Measurements from ENCODE around the gene B9D1.

B9D1 gene

DNA sequence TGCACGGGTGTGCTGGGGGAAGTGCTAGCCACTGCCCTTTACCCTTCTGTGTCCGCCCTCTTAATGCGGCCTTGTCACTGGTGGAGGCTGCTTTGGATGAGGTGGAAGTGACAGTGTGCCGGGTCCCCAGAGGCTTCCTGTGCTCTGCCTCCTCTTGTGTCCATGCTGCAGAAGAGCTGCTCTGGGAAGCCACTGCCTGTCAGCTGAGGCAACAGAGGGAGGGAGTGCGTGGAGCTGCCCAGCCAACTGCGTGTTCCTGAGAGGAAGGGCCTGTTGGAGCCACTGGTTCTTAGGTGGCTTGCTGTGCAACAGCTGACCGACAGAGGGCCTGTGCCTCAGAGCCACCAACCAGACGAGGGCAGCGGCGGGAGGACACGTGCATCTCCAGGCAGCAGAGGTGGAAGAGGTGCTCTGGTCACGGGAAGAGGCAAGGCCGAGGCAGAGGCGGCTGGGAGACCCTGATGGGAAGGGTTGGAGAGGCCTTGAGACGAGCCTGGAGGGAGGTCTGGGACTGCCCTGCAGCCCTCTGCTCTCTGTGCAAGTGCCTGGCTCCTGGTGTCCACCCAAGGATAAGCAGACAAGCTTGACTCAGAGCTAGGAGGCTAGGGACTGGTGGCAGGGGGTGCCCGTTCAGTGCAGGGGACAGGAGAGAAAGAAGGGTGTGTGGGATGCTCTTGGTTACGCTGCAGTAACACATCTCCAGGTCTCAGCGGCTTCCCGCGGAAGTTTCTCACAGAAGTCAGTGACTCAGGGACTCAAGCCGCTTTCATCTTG lies 25.4 kb downstream of the B9D1 start:
- DNase-seq, result no peak

DNA sequence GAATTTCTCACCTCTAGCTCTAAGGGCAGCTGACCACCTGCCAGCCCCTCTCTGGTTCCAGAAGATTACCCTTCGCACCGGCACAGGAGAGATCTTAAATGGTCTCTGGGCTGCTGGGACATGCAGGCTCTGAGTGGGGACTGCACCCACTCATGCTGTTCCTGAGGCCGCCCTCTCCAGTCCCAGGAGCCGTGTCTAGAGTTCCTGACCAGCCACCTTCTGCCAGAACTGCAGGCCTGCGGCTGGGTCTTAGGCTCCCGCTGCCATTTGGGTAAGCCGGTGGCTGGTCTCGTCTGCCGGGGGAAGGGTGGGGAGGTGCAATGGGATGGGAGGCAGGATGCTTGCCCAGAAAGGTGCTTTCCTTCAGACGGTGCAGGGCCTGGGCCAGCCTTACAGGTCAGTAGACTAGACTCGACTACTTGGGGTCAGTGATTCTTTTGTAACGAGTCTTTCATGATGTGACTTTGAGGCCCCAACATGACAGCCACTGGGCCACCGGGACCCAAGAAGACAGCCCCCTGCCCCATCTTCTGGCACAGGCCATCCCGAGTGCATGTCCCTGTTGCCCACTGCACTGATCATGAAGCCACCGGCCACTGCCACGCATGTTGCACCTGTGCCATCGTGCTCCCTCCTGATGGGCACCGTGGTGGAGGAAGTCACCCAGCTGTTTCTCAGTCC lies 26.4 kb downstream of the B9D1 start:
- DNase-seq, result no peak

DNA sequence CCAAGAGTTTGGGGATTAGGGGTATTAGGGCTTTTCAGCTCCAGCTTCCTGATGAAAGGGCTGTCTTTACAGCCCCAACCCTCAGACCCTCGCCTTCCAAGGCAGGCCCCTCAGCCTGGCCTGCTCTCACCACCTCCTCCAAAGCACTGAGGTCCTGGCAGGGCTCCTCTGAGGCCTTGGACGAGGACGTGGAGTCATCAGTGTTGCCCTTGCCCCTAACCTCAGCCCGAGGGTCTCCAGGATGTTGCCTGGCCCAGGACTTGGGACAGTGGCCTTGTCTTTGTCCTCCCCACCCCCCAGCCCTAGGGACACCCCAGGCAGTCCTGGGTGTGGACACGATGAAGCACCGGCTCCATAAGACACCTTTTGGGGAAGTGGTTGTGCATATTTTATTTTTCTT lies 28.2 kb downstream of the B9D1 start:
- no peak for DNase-seq

DNA sequence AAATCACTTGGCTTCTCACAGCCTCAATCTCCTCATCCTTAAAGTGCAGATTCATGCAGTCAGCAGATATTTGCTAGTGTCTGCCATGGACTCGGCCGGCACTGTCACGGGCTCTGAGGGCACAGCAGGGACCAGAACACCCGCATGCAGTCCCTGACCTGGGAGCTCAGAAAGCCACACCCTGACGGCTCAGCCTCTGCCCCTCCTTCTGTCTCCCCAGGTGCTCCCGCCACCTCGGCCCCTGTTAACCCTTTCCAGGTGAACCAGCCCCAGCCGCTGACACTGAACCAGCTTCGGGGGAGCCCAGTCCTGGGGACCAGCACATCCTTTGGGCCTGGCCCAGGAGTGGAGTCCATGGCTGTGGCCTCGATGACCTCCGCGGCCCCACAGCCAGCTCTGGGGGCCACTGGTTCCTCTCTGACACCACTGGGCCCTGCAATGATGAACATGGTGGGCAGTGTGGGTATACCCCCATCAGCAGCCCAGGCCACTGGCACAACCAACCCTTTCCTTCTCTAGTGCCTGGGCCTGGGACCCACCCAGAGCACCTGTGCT lies 28.7 kb downstream of the B9D1 start:
- DNase-seq, result no peak

DNA sequence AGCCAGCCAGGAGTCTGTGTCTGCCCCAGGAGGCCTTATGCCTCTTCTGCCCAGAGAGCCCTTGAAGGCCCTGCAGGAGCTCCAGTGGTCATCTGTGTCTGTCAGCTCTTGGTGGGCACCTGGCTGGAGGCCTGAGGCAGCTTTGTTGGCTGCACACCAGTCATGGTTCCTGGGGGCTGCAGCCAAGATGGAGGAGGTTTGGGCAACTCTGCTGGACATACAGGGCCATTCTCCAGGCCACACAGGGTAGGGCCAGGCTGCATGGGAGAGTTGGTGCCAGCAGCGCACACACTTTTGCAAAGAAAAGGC lies 29.4 kb downstream of the B9D1 start:
- no peak for DNase-seq

DNA sequence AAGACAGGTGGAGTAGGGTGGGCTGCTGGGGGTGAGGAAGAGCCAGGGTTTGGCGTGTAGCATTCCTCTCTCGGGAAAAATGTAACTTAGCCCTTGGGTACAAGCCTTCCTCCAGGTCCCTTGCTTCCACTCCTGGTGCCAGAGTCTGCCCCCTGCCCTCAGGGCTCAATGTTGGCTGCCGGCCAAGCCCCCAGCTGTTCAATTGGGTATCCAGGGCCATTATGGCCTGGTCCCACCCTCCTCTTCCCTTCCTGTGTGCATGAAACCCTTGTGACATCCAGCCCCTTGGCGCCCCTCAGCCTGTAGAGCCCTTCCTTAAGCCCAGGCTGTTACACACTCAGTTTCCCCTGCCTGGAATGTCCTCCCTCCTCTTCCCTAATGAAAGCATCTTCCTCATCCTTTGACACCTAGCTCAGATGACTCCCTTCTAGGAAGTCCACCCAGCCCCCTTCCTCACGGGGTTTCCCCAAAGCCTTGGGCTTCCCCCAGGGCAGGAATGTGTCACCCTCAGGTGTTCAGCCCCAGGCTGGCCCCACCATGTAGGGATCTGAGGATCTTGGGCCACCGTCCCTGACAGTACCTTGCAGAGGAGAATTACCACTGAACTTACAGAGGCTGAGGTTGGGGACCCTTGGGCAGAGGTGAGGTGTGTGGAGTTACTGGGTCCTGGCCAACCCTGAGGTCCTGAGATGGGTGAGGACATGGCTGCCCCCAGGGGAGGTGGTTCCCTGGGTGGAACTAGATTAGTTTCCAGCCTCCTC lies 30.0 kb downstream of the B9D1 start:
- no peak for DNase-seq

DNA sequence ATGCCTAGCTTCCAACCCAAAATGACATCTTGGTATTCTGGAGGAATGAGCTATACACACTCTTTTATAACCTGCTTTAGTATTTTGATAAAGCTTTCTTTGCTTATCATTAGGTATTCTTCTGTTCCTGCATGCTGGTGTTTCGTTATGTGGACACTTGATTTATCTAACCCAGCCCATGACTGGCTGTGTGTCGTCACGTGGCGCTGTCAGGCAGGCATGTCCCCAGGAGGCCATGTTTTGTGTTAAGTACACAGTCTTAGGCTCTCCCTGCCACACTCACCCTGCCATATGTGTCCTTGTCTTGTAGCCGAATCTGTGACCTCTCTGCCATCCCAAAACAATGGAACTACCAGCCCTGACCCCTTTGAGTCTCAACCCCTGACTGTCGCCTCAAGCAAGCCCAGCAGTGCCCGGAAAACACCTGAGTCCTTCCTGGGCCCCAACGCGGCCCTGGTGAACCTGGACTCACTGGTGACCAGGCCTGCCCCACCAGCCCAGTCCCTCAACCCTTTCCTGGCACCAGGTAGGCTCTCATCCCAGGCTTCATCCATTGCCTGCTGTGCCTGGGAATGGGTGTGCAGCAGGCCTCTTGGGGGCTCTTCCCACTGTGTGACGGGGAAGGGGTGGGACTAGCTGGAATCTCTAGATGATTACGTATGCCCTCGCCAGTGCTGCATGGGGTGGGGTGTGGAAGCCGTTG lies 30.8 kb downstream of the B9D1 start:
- no peak for DNase-seq

DNA sequence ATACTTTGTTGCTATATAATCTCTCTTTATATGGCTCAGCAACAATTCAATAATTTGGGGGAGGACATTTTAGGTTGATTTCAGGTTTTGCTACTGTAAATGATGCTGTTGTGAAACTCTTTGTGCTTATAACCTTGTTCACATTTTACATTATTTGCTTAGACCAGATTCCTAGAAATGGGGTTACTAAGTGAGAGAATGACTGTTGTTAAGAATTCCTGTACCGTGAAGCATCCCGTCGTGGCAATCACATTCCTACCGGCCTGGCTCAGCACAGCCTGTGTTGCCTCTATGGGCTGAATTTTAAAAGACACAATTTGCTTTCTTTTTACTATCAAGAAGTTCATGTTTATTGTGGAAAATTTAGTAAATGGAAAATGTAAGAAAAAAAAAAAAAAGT lies 31.4 kb downstream of the B9D1 start:
- DNase-seq, result no peak

DNA sequence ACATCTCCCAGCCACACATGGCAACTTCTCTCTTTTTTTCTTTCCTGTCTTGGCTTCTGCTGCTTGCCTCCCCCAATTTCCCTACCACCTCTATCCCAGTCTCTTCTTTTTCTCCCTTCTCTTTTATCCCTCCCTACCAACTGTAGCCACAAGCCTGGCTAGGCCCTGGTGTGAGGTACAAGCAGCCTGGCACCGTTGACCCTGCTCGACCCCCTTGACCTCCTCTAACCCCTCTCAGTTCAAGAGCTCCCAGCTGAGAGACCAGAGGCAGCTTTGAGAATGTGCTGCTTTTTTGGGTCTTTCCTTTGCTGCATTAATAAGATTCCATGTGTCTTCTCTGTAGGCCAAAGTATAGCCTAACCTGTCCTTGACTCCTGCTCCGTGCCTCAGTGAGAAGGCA lies 32.3 kb downstream of the B9D1 start:
- DNase-seq, result no peak

DNA sequence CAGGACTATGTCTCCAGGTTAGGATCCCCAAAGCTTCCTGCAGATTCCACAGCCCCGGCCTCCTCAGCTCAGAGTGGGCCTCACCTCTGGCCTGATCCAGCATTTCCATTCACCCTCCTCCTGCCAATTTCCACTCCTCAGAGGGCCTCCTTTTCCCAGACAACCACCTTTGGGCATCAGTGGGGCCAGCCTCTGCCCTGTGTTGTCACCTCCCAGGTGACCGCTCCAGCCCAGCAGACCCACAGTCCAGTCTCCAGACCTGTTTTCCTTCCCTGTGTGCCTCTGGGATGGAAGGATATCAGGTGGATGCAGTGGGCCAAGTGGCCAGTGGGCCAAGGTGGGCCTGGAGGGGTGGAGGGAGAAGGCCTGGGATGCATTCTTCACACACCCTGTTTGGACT lies 32.7 kb downstream of the B9D1 start:
- DNase-seq, result no peak

DNA sequence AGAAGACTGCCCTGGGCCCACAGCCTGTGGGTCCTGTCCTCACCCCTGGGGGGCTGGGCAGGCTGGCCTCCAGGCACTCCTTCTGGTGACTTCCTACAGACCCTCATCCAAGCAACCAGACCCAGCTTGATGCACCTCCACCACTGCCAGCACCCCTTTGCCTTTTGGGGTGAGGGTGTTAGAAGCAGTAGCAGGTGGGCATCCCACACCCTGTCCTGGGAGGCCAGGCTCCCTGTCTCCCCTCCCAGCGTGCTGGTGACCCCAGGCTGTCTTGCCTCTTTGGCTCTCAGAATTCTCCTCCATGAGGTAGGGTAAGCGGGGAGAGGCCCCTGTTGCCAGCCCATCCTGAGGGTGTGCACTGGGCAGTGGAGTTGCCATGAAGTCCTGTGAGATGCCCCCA lies 33.4 kb downstream of the B9D1 start:
- DNase-seq, result no peak

DNA sequence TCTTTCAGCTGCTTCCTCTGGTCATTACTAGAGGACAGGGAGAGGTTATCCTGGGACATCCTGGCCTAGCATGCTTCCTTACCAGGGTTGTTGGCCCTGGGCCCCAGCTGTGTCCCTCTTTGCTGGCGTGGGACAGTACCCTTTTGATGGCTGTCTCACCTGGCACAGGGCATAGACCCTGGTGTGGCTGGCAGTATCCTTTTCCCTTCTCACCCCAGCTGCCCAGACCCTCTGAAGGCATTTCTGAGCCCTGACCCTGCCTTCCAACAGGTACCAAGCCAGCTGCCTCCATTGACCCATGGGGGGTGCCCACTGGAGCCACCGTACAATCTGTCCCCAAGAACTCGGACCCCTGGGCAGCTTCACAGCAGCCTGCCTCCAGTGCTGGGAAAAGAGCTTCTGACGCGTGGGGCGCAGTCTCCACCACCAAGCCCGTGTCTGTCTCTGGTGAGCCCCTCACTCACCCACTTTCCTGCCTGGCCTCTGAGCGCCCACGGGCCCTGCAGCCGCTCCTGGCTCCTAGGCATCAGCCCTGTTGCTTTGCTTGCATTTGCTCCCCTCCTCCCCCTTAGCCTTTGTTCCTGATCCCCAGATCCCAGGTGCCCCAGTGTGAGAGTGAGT lies 34.0 kb downstream of the B9D1 start:
- DNase-seq, result no peak

DNA sequence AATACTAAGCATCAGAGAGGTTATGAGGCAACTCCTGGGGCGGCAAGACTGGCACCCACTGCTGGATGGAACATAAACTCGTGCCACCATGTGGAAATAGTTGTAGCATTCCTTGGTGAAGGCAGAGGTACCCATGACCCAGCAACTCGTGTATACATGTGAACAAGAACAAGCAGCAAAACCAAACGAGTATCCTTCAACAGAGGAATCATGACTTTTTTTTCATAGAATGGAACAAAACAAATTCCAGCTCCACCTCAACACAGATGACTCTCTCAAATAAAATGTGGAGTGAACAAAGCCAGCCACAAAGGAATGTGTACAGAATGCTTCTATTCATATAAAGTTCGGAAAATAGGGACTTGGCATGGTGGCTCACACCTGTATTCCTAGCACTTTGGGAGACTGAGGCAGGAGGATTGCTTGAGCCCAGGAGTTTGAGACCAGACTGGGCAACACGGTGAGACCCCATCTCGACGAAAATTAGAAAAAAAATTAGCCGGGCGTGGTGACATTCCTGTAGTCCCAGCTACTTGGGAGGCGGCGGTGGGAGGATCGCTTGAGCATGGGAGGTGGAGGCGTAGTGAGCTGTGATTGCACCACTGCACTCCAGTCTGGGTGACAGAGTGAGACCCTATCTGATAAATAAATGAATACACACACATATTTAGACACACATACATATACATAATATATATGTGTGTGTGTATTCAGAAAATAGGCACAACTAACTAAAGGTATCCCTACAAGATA lies 35.3 kb downstream of the B9D1 start:
- no peak for DNase-seq

DNA sequence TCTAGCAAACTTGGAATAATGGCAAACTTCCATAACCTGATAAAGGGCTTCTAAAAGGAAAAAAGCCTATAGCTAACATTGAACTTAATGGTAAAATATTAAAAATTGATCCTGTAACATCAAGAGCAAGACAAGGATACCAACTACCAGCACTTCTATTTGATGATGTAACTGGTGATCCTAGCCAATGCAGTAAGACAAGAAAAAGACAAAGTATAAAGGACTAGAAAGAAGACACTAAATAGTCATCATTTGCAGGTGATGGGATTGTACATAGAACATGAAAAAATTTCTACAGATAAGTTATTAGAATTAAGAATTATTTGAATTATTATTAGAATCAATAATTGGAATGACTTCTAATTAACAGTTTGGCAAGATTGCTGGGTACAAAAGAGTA lies 37.0 kb downstream of the B9D1 start:
- no peak for DNase-seq

DNA sequence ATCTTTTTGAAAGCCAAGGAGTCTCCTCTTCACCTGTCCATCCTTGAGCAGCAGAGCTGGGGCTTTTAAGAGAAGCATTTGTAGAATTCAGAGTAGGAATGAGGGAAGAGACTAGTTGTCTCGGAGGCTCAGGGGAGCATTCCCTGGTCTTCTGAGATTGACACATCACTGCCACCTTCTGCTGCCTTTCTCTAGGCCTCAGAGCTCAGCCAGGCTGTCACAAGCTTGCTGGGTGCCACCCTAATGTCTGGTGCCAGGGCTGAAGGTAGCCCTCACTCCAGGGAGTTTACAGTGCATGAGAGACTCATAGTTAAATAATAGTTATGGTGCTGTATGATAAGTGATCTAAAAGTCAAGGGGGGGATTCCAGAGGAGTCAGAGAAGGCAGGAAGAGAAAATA lies 39.7 kb downstream of the B9D1 start:
- DNase-seq, result no peak

DNA sequence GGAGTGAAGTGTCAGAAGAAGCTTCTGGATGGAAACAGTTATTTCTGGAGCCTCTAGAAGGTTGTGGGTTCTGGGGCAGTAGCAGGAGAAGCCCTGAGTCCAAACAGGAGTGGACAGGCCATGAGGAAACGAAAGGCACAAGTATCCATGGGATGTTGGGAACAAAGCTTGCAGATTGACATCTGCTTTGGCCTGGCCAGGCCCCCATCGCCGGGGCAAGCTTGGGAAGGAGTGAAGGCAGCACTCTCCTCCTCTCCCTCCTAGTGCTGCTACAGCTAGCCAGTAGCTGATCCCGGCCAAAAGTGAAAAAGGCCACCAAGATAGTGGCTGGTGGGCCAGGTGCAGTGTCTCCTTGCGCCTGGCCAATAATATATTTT lies 40.4 kb downstream of the B9D1 start:
- no peak for DNase-seq

DNA sequence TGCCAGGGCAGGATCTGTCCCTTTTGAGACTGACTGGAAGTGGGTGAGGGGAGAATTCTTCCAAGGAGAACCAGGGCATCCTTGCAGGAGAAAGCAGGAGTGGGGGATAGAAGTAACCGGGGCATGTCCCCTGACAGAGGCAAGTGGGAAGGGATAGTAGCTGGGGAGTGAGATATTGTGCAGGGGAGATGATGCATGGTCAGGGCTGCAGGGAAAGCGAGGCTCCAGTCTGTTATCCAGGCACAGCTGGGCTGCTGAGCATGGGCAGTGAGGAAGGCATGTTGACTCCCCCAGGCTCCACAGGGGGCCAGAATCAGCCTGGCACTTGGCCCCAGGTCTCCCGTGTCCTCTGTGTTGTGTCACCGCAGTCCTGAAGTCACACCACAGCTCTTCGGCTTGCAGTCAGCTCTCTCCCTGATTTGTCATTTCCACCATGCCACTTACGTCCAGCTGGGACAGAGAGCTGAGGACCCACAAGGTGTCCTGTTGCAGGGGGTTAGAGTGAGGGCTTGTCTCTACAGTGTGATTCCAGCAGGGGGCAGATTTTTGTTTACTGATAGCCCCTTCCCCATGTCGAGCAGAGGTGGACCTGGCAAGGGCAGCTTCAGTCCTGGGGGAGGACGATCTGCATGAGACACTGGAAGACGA lies 40.9 kb downstream of the B9D1 start:
- DNase-seq, result no peak

DNA sequence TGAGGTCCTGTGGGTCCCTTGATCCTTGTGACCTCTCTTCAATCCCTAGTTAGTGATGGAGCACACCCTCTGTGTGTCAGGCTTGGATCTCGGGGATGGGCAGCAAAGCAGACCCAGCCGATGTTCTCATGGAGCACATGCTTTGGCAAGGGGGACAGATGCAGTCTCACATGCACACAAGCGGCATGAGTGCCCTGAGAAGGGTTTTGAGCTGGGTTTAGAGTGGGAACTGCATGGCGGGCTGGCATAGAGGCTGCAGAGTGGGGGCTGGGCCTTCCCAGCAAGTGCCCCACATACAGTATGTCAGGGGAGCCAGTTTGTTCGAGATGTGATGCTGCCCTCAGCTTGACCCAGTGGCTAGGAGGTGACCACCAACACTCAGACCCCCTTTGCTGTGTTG lies 41.6 kb downstream of the B9D1 start:
- no peak for DNase-seq

DNA sequence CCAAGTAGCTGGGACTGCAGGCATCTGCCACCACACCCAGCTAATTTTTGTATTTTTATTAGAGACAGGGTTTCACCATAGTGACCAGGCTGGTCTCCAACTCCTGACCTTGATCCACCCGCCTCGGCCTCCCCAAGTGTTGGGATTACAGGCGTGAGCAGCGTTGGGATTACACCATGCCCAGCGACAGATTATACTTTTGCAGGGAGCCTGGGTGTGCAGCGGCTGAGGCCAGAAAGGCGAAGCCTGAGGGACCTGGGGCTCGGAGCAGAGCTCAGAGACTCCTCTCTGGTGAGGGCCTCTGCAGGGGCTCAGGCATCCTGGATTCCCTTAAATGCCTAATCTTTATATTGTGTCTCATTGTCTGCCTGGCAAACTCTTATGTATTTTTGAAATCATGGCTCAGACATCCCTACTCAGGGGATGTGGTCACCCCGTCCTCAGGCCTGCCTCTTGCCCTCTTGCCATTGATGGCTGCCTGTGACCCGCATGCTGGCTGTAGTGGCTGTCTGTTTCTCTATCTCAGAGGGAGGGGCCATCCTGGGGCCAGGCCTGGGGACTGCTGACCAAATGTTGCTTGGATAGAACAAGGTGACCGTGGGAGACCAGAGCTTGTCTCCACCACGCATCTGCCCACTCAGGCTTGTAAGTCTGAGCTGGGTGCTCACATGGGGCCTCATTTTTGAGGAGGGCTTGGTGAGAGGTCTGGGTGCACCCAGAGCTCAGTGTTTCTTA lies 42.6 kb downstream of the B9D1 start:
- no peak for DNase-seq

DNA sequence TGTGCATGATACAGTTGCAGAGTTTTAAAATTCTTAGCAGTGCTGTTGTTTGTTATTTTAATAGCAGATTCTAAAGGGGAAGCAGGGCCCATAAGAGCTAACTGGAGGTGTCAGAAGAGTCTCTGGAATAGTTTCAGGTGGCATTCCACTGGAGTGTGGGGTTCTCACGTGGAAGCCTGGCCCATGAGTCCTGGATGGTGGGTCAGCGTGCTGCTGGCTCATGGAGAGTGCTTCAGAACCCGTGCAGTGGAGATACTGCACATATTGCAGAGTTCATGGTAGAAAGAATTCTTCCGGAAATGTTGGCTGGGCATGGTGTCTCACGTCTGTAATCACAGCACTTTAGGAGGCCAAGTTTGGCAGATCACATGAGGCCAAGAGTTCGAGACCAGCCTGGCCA lies 43.9 kb downstream of the B9D1 start:
- DNase-seq, result no peak

Measured in NCI-H2029 (cell line).